Kidney epithelial cell (primary cell): ENCODE results near the gene TAF4. TPM values are rescaled to one million over a fixed set of nuclear protein-coding genes. Genes with fewer than 3 reads are reported as not detected.

Experiments used
- DNase-seq: peaks from one replicate; pipeline ENCODE4 v3.0.0-alpha.2; 2010; ENCODE audit warnings: low read depth
- H3K27me3 ChIP-seq: 2 replicates; pipeline ENCODE4 v1.6.0; 2011; ENCODE audit warnings: low read length; ENCODE audit not compliant: control insufficient read depth, insufficient read depth
- H3K36me3 ChIP-seq: 2 replicates; pipeline ENCODE4 v1.5.1; 2011; ENCODE audit warnings: low read length; ENCODE audit not compliant: control insufficient read depth, insufficient read depth
- H3K4me3 ChIP-seq: 2 replicates; pipeline ENCODE4 v1.5.1; 2011; ENCODE audit warnings: low read depth, mild to moderate bottlenecking, control low read depth, low read length
- total RNA-seq: library from RNA; depleted of rRNA; stranded (reverse); fragments of >200 nt; gene quantifications from 2 replicates; pipeline ENCODE4 v1.2.3, GENCODE V29; 2015
- TF ChIP-seq, protein P1 (sequence below): IDR thresholded peaks from 2 replicates; pipeline ENCODE4 v1.5.1; 2011; ENCODE audit warnings: mild to moderate bottlenecking, moderate library complexity, low read length, control low read depth, inconsistent platforms; ENCODE audit not compliant: insufficient read depth, poor library complexity, severe bottlenecking

Gene TAF4
- total RNA-seq, 1 donor from 2014 or later = 5.9 TPM

DNA sequence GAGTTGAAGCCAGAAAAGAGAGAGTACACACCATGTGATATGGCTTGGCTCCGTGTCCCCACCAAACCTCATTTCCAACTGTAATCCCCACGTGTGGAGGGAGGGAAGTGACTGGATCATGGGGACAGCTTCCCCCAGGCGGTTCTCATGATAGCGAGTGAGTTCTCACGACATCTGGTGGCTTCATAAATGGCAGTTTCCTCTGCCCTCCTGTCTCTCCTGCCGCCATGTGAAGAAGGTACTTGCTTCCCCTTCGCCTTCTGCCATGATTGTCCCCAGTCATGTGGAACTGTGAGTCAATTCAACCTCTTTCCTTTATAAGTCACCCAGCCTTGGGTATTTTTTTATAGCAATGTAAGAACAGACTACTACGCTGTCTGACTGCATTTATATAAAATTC lies 40.3 kb downstream of the TAF4 start:
- no peaks in the 10 kb centered on the region for H3K36me3 ChIP-seq
- DNase-seq = no peak
- H3K4me3 ChIP-seq = no peak overlapping the region
- TF ChIP-seq, protein P1, sequence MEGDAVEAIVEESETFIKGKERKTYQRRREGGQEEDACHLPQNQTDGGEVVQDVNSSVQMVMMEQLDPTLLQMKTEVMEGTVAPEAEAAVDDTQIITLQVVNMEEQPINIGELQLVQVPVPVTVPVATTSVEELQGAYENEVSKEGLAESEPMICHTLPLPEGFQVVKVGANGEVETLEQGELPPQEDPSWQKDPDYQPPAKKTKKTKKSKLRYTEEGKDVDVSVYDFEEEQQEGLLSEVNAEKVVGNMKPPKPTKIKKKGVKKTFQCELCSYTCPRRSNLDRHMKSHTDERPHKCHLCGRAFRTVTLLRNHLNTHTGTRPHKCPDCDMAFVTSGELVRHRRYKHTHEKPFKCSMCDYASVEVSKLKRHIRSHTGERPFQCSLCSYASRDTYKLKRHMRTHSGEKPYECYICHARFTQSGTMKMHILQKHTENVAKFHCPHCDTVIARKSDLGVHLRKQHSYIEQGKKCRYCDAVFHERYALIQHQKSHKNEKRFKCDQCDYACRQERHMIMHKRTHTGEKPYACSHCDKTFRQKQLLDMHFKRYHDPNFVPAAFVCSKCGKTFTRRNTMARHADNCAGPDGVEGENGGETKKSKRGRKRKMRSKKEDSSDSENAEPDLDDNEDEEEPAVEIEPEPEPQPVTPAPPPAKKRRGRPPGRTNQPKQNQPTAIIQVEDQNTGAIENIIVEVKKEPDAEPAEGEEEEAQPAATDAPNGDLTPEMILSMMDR = no peak
- no peaks in the 10 kb centered on the region for H3K27me3 ChIP-seq

DNA sequence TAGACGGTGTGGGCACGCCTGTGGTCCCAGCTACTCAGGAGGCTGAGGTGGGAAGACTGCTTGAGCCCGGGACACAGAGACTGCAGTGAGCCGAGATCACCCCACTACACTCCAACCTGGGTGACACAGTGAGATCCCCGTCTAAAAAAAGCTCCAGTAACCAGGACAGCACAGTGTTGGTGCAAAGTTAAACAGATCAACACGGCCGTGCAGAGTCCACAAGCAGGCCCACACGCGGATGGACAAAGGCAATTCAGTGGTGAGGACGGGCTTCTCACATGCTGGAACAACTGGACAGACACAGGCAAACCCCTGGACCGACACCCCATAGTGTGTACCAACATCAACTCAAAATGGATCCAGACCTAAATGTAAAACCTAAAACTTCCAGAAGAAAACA lies 41.7 kb downstream of the TAF4 start:
- no peak overlapping the region for H3K4me3 ChIP-seq
- no peak for DNase-seq

DNA sequence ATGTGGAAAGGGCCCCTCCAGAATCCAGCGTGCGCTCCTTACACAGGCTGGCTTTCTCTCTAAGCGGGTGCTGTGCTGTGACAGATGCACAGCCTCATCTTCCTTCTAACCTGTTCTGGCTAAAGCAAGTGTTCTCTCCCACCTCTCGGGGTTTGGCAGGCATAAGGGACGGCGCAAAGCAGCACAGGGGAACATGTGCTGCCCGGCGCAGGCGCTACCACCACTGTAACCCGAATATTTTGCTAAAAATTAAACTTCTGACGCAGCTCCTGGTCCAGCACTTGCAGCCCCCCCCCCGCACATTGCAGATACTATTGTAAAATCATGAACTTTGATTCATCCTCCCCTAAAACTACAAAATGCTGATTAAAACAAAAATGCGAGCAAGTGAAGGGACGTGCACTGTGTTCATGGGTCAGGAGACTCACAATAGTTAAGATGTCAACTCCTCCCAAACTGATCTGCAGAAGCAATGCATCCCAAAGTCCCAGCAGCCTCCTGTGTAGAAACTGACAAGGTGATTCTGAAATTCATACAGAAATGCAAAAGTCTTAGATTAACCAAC lies 43.0 kb downstream of the TAF4 start:
- H3K36me3 ChIP-seq = no peaks in the 10 kb centered on the region
- DNase-seq = no peak
- H3K4me3 ChIP-seq = no peak overlapping the region
- H3K27me3 ChIP-seq = no peaks in the 10 kb centered on the region
- TF ChIP-seq, protein P1 = no peak

More for the DNA sequence above, 41.7 kb downstream of the TAF4 start:
- no peaks in the 10 kb centered on the region for H3K27me3 ChIP-seq
- H3K36me3 ChIP-seq = no peaks in the 10 kb centered on the region
- TF ChIP-seq, protein P1 = no peak

DNA sequence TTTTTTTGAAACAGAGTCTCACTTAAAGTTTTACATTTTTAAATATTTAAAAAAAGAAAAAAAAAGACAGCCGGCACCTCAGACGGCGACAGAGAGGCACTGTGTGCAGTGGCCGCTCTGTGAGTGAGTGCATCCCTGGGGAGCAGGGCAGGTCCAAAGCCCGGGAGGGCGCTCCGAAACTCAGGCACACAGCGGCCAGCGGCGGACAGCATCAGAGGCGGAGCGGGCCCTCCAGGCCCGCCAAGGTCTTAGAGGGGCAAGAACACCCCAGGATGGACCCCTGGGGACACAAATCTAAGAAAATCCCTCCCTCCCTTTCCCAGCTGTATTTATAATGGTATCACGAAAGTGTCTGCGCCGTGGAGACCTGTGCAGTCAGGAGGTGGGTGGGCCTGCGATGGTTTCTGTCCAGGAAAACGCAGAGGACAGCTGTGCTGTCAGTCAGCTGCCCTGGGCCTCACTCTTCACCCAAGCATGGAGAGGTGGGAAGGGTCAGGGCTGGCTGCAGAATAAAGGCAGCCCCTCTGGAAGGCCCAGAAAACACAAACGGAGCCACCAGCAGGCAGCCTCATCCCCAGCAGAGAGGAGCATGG lies 43.8 kb downstream of the TAF4 start:
- TF ChIP-seq, protein P1 = no peak
- no peaks in the 10 kb centered on the region for H3K36me3 ChIP-seq
- no peak for DNase-seq
- H3K4me3 ChIP-seq = no peak overlapping the region
- no peaks in the 10 kb centered on the region for H3K27me3 ChIP-seq

DNA sequence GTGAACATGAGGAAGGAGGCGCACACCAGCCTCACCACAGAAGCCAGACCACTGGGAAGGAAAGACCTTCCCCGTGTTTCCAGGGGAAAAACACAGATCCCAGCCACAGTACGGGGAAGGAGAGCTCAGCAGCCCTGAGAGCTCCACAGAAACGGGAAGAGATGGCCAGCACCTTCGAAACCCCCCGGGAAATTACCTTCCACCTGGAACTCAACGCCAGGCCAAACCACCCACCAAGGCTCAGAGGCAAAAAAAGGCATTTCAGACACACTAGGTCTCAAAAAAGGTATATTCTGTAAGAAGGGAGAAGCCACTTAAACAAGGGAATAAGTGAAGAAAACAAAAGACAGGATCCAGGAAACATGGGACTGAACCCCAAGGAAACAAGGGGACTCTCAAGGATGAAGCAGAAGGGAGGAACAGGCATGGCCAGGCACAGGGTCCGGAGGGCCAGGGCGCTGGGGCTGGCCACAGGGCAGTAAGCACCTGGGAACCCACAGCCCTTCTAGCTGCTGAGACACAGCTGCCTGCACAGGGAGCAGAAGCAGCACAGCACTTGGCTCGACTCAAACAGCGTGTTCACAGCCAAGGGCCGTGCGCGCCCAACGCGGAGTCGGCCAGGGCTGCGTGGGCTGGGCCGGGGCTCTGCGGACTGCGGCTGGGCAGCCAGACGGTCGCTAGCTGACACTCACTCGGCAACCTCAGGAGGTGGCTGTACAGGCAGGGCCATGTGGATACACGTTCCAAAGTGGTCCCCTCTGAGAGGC lies 44.6 kb downstream of the TAF4 start:
- no peak for DNase-seq
- Histone ChIP-seq H3K36me3 (no peaks in the 10 kb centered on the region), H3K4me3 (no peak overlapping the region), H3K27me3 (no peaks in the 10 kb centered on the region)
- TF ChIP-seq, protein P1 = no peak
